HepG2 (cell line): ENCODE data around the gene PRDM15. TPM values are rescaled to one million over a fixed set of nuclear protein-coding genes. Genes with fewer than 3 reads are reported as not detected.
A peak's percentile ranks its signal among the peaks of the same experiment; 100 is the strongest.

Source experiments
- ATF7 ChIP-seq, 2 experiments: fragments of 450-650 bp in 1 of 2; sonication (generic) in 1 of 2; formaldehyde crosslinking in 1 of 2; IDR thresholded peaks; 2 replicates each; pipeline versions ENCODE4 v1.4.0 to v1.6.1; 2016 to 2020; ENCODE audit warnings: antibody characterized with exemption in 1 of 2, mild to moderate bottlenecking in 1 of 2, missing genetic modification reagents in 1 of 2
- EP300 ChIP-seq, 3 experiments: sonication (generic) in 1 of 3; formaldehyde crosslinking in 1 of 3; IDR thresholded peaks; 2 replicates each; pipeline versions ENCODE4 v1.5.1 to v1.6.1; 2011 to 2020; ENCODE audit warnings: low read depth in 2 of 3, low read length in 2 of 3, borderline replicate concordance in 1 of 3, improper control_type of control experiment in 1 of 3, mild to moderate bottlenecking in 1 of 3, missing genetic modification reagents in 1 of 3, moderate library complexity in 1 of 3
- GATAD1 ChIP-seq: IDR thresholded peaks from 2 replicates; pipeline ENCODE4 v1.6.1; 2016; ENCODE audit warnings: missing genetic modification reagents, missing compliant biosample characterization
- MYC ChIP-seq: sonication (generic); formaldehyde crosslinking; IDR thresholded peaks from 2 replicates; pipeline ENCODE4 v1.9.0; 2021; ENCODE audit warnings: missing genetic modification reagents, borderline replicate concordance
- SRSF1 ChIP-seq: fragments of 200-400 bp; formaldehyde crosslinking; optimal IDR thresholded peaks from 2 replicates; pipeline ENCODE3; 2017; ENCODE audit warnings: mild to moderate bottlenecking, low read depth, low read length, moderate library complexity
- TSC22D2 ChIP-seq: sonication (generic); formaldehyde crosslinking; IDR thresholded peaks from 2 replicates; pipeline ENCODE4 v1.5.1; 2020; ENCODE audit warnings: missing genetic modification reagents, mild to moderate bottlenecking, borderline replicate concordance
- U2AF1 ChIP-seq: fragments of 200-400 bp; formaldehyde crosslinking; optimal IDR thresholded peaks from 2 replicates; pipeline ENCODE3; 2017; ENCODE audit warnings: mild to moderate bottlenecking, low read depth, low read length
- ZFAT ChIP-seq: sonication (generic); formaldehyde crosslinking; conservative IDR thresholded peaks from 2 replicates; pipeline ENCODE4 v1.8.1; 2023; ENCODE audit warnings: missing genetic modification reagents, inconsistent platforms
- ZMYM3 ChIP-seq: sonication (generic); formaldehyde crosslinking; IDR thresholded peaks from 2 replicates; pipeline ENCODE4 v1.5.1; 2020; ENCODE audit warnings: mild to moderate bottlenecking, missing genetic modification reagents
- ZNF180 ChIP-seq: sonication (generic); formaldehyde crosslinking; IDR thresholded peaks from 2 replicates; pipeline ENCODE4 v1.4.0; 2020; ENCODE audit warnings: low read depth, missing genetic modification reagents, borderline replicate concordance
- ZNF331 ChIP-seq: sonication (generic); formaldehyde crosslinking; IDR thresholded peaks from 2 replicates; pipeline ENCODE4 v1.4.0; 2020; ENCODE audit warnings: missing genetic modification reagents
- ZNF33B ChIP-seq: sonication (generic); formaldehyde crosslinking; IDR thresholded peaks from 2 replicates; pipeline ENCODE4 v1.5.1; 2020; ENCODE audit warnings: mild to moderate bottlenecking, missing genetic modification reagents
- ZNF367 ChIP-seq: sonication (generic); formaldehyde crosslinking; IDR thresholded peaks from 2 replicates; pipeline ENCODE4 v1.4.0; 2020; ENCODE audit warnings: missing genetic modification reagents, borderline replicate concordance
- ZNF7 ChIP-seq: IDR thresholded peaks from 2 replicates; pipeline ENCODE4 v1.6.1; 2016; ENCODE audit warnings: missing biosample characterization, missing genetic modification reagents
- ZNF713 ChIP-seq: sonication (generic); formaldehyde crosslinking; IDR thresholded peaks from 2 replicates; pipeline ENCODE4 v1.4.0; 2020; ENCODE audit warnings: mild to moderate bottlenecking, missing genetic modification reagents
- ZSCAN20 ChIP-seq: sonication (generic); formaldehyde crosslinking; IDR thresholded peaks from 2 replicates; pipeline ENCODE4 v1.4.0; 2020; ENCODE audit warnings: missing genetic modification reagents, mild to moderate bottlenecking, borderline replicate concordance
- ZSCAN30 ChIP-seq: sonication (generic); formaldehyde crosslinking; IDR thresholded peaks from 2 replicates; pipeline ENCODE4 v1.5.0; 2020; ENCODE audit warnings: mild to moderate bottlenecking, missing genetic modification reagents
- polyA plus RNA-seq, 8 experiments: library from polyadenylated mRNA; depleted of rRNA in 3 of 8; stranded (reverse) in 7 of 8; unstranded in 1 of 8; fragments of >200 nt; fragmentation: Illumina TruSeq in 4 of 8; extraction: Trizol in 4 of 8; gene quantifications; 2 replicates each; pipeline versions ENCODE4 v1.2.1 to v1.2.3, GENCODE V29; 2011 to 2016; ENCODE audit warnings: low read depth in 4 of 8, missing spikeins in 1 of 8, mixed read lengths in 1 of 8; ENCODE audit not compliant: insufficient read depth in 1 of 8
- total RNA-seq, 5 experiments: library from RNA; depleted of rRNA; stranded (reverse); fragments of >200 nt; fragmentation: Illumina TruSeq; extraction: Trizol; gene quantifications; 2 replicates each; pipeline ENCODE4 v1.2.3, GENCODE V29; 2016; ENCODE audit warnings: low read depth in 1 of 5
- TF ChIP-seq, protein P1 (sequence below): sonication (generic); formaldehyde crosslinking; IDR thresholded peaks from 2 replicates; pipeline ENCODE4 v1.4.0; 2020; ENCODE audit warnings: missing genetic modification reagents, mild to moderate bottlenecking, borderline replicate concordance
- TF ChIP-seq, protein P2 (sequence below): sonication (generic); formaldehyde crosslinking; IDR thresholded peaks from 2 replicates; pipeline ENCODE4 v1.8.0; 2022; ENCODE audit warnings: missing genetic modification reagents, mild to moderate bottlenecking, moderate library complexity, borderline replicate concordance
- TF ChIP-seq, protein P3 (sequence below): sonication (generic); formaldehyde crosslinking; IDR thresholded peaks from 2 replicates; pipeline ENCODE4 v1.4.0; 2020; ENCODE audit warnings: mild to moderate bottlenecking, missing genetic modification reagents
- TF ChIP-seq, protein P4 (sequence below): sonication (generic); formaldehyde crosslinking; IDR thresholded peaks from 2 replicates; pipeline ENCODE4 v1.4.0; 2020; ENCODE audit warnings: mild to moderate bottlenecking, missing genetic modification reagents

Gene PRDM15
- total and polyA plus RNA-seq, 2 of the 13 experiments (the other 11 are each of a cell fraction or from before 2014, with no cell fraction given): 4.0 to 6.9 TPM

DNA sequence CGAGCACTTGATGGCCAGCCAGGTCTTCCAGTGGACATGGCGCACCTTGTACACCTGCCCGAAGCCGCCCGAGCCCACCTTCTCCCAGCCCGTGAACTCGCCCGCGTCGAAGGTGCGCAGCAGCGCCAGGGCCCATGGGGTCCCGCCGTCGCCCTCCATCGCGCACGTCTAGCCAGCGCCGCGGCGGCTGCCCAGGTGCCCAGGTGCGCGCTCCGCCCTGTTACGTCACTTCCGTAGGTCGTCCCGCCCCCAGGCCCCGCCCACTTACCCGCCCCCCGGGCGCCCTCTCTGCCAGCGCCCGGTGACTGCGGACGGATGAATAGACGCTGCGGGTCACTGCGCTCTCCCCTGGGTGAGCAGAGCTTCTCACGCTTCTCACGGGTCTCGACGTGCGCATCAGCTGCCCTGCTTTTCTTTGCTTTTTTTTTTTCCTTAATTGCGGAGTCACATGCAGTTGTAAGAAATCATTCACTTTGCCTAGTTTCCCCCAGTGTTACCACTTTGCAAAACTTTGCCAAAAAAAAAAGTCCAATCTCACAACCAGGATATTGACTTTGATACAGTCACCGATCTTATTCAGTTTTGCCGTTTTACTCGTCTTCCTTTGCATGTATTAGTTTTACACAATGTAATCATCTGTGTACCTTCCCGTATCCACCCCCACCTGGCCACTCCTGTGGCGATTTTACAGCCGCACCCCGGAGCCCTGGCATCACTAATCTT lies 112.1 kb downstream of the PRDM15 start, which contains the start of gene RIPK4 (continued):
- TF ChIP-seq ATF7 (IDR thresholded peaks at IDR 0.05): no peak
- TF ChIP-seq ATF7 (CRISPR knock-in tag; IDR thresholded peaks at IDR 0.05): 0 out of 2 replicates have a peak, but pooled peaks have one; percentile 47
- no peak for TF ChIP-seq ZNF33B (CRISPR knock-in tag)
- no peak for TF ChIP-seq U2AF1
- TF ChIP-seq, protein P1, sequence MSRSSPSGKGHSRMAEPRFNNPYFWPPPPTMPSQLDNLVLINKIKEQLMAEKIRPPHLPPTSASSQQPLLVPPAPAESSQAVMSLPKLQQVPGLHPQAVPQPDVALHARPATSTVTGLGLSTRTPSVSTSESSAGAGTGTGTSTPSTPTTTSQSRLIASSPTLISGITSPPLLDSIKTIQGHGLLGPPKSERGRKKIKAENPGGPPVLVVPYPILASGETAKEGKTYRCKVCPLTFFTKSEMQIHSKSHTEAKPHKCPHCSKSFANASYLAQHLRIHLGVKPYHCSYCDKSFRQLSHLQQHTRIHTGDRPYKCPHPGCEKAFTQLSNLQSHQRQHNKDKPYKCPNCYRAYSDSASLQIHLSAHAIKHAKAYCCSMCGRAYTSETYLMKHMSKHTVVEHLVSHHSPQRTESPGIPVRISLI: no peak
- TF ChIP-seq ZNF367 (CRISPR knock-in tag): no peak; the same call in 1 of the 2 replicates
- TF ChIP-seq, protein P2, sequence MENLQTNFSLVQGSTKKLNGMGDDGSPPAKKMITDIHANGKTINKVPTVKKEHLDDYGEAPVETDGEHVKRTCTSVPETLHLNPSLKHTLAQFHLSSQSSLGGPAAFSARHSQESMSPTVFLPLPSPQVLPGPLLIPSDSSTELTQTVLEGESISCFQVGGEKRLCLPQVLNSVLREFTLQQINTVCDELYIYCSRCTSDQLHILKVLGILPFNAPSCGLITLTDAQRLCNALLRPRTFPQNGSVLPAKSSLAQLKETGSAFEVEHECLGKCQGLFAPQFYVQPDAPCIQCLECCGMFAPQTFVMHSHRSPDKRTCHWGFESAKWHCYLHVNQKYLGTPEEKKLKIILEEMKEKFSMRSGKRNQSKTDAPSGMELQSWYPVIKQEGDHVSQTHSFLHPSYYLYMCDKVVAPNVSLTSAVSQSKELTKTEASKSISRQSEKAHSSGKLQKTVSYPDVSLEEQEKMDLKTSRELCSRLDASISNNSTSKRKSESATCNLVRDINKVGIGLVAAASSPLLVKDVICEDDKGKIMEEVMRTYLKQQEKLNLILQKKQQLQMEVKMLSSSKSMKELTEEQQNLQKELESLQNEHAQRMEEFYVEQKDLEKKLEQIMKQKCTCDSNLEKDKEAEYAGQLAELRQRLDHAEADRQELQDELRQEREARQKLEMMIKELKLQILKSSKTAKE: peak; percentile 30; the same call in 1 of the 2 replicates
- peak; percentile 45; the same call in 1 of the 2 replicates for TF ChIP-seq ZNF180 (CRISPR knock-in tag)
- TF ChIP-seq SRSF1: no peak
- TF ChIP-seq GATAD1 (CRISPR knock-in tag): 0 out of 2 replicates have a peak, but pooled peaks have one; percentile 1
- 0 out of 2 replicates have a peak, but pooled peaks have one; percentile 43 for TF ChIP-seq ZNF713 (CRISPR knock-in tag)
- TF ChIP-seq, protein P3, sequence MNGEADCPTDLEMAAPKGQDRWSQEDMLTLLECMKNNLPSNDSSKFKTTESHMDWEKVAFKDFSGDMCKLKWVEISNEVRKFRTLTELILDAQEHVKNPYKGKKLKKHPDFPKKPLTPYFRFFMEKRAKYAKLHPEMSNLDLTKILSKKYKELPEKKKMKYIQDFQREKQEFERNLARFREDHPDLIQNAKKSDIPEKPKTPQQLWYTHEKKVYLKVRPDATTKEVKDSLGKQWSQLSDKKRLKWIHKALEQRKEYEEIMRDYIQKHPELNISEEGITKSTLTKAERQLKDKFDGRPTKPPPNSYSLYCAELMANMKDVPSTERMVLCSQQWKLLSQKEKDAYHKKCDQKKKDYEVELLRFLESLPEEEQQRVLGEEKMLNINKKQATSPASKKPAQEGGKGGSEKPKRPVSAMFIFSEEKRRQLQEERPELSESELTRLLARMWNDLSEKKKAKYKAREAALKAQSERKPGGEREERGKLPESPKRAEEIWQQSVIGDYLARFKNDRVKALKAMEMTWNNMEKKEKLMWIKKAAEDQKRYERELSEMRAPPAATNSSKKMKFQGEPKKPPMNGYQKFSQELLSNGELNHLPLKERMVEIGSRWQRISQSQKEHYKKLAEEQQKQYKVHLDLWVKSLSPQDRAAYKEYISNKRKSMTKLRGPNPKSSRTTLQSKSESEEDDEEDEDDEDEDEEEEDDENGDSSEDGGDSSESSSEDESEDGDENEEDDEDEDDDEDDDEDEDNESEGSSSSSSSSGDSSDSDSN: 0 out of 2 replicates have a peak, but pooled peaks have one; percentile 28
- TF ChIP-seq ZSCAN20: 0 out of 2 replicates have a peak, but pooled peaks have one; percentile 67
- TF ChIP-seq MYC (CRISPR knock-in tag): peak; percentile 56; the same call in 1 of the 2 replicates
- TF ChIP-seq ZFAT (CRISPR knock-in tag): no peak
- TF ChIP-seq ZSCAN30 (CRISPR knock-in tag): no peak
- TF ChIP-seq ZNF7 (CRISPR knock-in tag): no peak
- no peak for TF ChIP-seq ZMYM3 (CRISPR knock-in tag)
- TF ChIP-seq EP300 (IDR thresholded peaks at IDR 0.05; ENCODE audit: low read depth in 2 of 2, low read length in 2 of 2): no peak
- no peak for TF ChIP-seq EP300 (CRISPR knock-in tag; IDR thresholded peaks at IDR 0.05; ENCODE audit: borderline replicate concordance)
- TF ChIP-seq, protein P4, sequence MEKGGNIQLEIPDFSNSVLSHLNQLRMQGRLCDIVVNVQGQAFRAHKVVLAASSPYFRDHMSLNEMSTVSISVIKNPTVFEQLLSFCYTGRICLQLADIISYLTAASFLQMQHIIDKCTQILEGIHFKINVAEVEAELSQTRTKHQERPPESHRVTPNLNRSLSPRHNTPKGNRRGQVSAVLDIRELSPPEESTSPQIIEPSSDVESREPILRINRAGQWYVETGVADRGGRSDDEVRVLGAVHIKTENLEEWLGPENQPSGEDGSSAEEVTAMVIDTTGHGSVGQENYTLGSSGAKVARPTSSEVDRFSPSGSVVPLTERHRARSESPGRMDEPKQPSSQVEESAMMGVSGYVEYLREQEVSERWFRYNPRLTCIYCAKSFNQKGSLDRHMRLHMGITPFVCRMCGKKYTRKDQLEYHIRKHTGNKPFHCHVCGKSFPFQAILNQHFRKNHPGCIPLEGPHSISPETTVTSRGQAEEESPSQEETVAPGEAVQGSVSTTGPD (CRISPR knock-in tag): no peak
- no peak for TF ChIP-seq TSC22D2
- peak; percentile 52 for TF ChIP-seq ZNF331 (CRISPR knock-in tag)
